Measurements from ENCODE around the gene DYNLT1. TPM values are rescaled to one million over a fixed set of nuclear protein-coding genes. Genes with fewer than 3 reads are reported as not detected.
"Not testable (repeated sequence)": the region's sequence is repeated elsewhere in the genome, so short reads cannot be mapped to it uniquely, and the experiment has no call there.

Gene DYNLT1
- polyA plus RNA-seq, 1 donor from 2014 or later, result 320 TPM

GRCh38 chr6:158680015-158680414, 35.5 kb upstream of the DYNLT1 start:
- Histone ChIP-seq H4K20me1 (ENCODE audit: insufficient read depth) (no peaks in the 10 kb centered on the region), H3K27me3 (ENCODE audit: insufficient read depth, low read depth, low read length) (no peaks in the 10 kb centered on the region), H3K27ac (ENCODE audit: low read length) (no peak overlapping the region), H3K4me2 (ENCODE audit: low read length) (no peak overlapping the region), H3K36me3 (ENCODE audit: insufficient read depth, low read length) (no peaks in the 10 kb centered on the region), H2AFZ (ENCODE audit: low read depth, low read length) (no peak overlapping the region), H3F3A (ENCODE audit: insufficient read depth, low read length, poor library complexity, severe bottlenecking) (no peaks in the 10 kb centered on the region), H3K9ac (ENCODE audit: low read length) (no peak overlapping the region), H3K4me3 (ENCODE audit: low read length) (no peak overlapping the region), H3K9me3 (ENCODE audit: low read length) (no peaks in the 10 kb centered on the region), H3K79me2 (replicated peaks; ENCODE audit: insufficient read depth, low read length) (no peaks in the 10 kb centered on the region), H3K9me2 (ENCODE audit: insufficient read depth, low read length) (no peaks in the 10 kb centered on the region)
- TF ChIP-seq RAD21 (conservative IDR thresholded peaks at IDR 0.05), result no peak
- no peak for TF ChIP-seq POLR2AphosphoS5 (IDR thresholded peaks at IDR 0.05)
- TF ChIP-seq, protein P1, sequence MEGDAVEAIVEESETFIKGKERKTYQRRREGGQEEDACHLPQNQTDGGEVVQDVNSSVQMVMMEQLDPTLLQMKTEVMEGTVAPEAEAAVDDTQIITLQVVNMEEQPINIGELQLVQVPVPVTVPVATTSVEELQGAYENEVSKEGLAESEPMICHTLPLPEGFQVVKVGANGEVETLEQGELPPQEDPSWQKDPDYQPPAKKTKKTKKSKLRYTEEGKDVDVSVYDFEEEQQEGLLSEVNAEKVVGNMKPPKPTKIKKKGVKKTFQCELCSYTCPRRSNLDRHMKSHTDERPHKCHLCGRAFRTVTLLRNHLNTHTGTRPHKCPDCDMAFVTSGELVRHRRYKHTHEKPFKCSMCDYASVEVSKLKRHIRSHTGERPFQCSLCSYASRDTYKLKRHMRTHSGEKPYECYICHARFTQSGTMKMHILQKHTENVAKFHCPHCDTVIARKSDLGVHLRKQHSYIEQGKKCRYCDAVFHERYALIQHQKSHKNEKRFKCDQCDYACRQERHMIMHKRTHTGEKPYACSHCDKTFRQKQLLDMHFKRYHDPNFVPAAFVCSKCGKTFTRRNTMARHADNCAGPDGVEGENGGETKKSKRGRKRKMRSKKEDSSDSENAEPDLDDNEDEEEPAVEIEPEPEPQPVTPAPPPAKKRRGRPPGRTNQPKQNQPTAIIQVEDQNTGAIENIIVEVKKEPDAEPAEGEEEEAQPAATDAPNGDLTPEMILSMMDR (IDR thresholded peaks at IDR 0.05; ENCODE audit: poor library complexity, severe bottlenecking), result no peak
- no peak for TF ChIP-seq REST (IDR thresholded peaks at IDR 0.05; ENCODE audit: borderline replicate concordance)
- no peak for TF ChIP-seq SMC3 (conservative IDR thresholded peaks at IDR 0.05; ENCODE audit: poor library complexity)
- TF ChIP-seq EP300 (conservative IDR thresholded peaks at IDR 0.05; ENCODE audit: poor library complexity, severe bottlenecking), result no peak
- no peak for TF ChIP-seq TAF1 (IDR thresholded peaks at IDR 0.05; ENCODE audit: low read depth)
- no peak for TF ChIP-seq MXI1 (conservative IDR thresholded peaks at IDR 0.05; ENCODE audit: poor library complexity, severe bottlenecking)
- no peak for TF ChIP-seq EZH2 (IDR thresholded peaks at IDR 0.05; ENCODE audit: borderline replicate concordance, insufficient read depth, low read length, poor library complexity, severe bottlenecking)

GRCh38 chr6:158677906-158678578, 33.5 kb upstream of the DYNLT1 start:
- H4K20me1 ChIP-seq (ENCODE audit: insufficient read depth), result no peaks in the 10 kb centered on the region
- H3K9me2 ChIP-seq (ENCODE audit: insufficient read depth, low read length), result no peaks in the 10 kb centered on the region
- no peak overlapping the region for H3K27ac ChIP-seq (ENCODE audit: low read length)
- H3K9me3 ChIP-seq (ENCODE audit: low read length), result no peaks in the 10 kb centered on the region
- H3K36me3 ChIP-seq (ENCODE audit: insufficient read depth, low read length), result no peaks in the 10 kb centered on the region
- H3K4me3 ChIP-seq (ENCODE audit: low read length), result no peak overlapping the region
- no peak overlapping the region for H3K4me2 ChIP-seq (ENCODE audit: low read length)
- H3F3A ChIP-seq (ENCODE audit: insufficient read depth, low read length, poor library complexity, severe bottlenecking), result no peaks in the 10 kb centered on the region
- no peak overlapping the region for H2AFZ ChIP-seq (ENCODE audit: low read depth, low read length)
- no peak overlapping the region for H3K9ac ChIP-seq (ENCODE audit: low read length)
- H3K27me3 ChIP-seq (ENCODE audit: insufficient read depth, low read depth, low read length), result no peaks in the 10 kb centered on the region
- no peak for TF ChIP-seq EZH2 (IDR thresholded peaks at IDR 0.05; ENCODE audit: borderline replicate concordance, insufficient read depth, low read length, poor library complexity, severe bottlenecking)
- TF ChIP-seq REST (IDR thresholded peaks at IDR 0.05; ENCODE audit: borderline replicate concordance), result no peak
- no peak for TF ChIP-seq RAD21 (conservative IDR thresholded peaks at IDR 0.05)
- TF ChIP-seq SMC3 (conservative IDR thresholded peaks at IDR 0.05; ENCODE audit: poor library complexity), result no peak
- TF ChIP-seq TAF1 (IDR thresholded peaks at IDR 0.05; ENCODE audit: low read depth), result no peak
- no peak for TF ChIP-seq EP300 (conservative IDR thresholded peaks at IDR 0.05; ENCODE audit: poor library complexity, severe bottlenecking)
- TF ChIP-seq, protein P1 (IDR thresholded peaks at IDR 0.05; ENCODE audit: poor library complexity, severe bottlenecking), result no peak
- TF ChIP-seq POLR2AphosphoS5 (IDR thresholded peaks at IDR 0.05), result no peak
- TF ChIP-seq MXI1 (conservative IDR thresholded peaks at IDR 0.05; ENCODE audit: poor library complexity, severe bottlenecking), result no peak
- no peaks in the 10 kb centered on the region for H3K79me2 ChIP-seq (replicated peaks; ENCODE audit: insufficient read depth, low read length)

- H3K27ac ChIP-seq (ENCODE audit: low read length); H3K27me3 ChIP-seq (ENCODE audit: insufficient read depth, low read depth, low read length); H3K36me3 ChIP-seq (ENCODE audit: insufficient read depth, low read length); H3K9me2 ChIP-seq (ENCODE audit: insufficient read depth, low read length); H3K4me3 ChIP-seq (ENCODE audit: low read length); H3F3A ChIP-seq (ENCODE audit: insufficient read depth, low read length, poor library complexity, severe bottlenecking); H3K4me2 ChIP-seq (ENCODE audit: low read length); H3K79me2 ChIP-seq (replicated peaks; ENCODE audit: insufficient read depth, low read length); H3K9ac ChIP-seq (ENCODE audit: low read length); H3K9me3 ChIP-seq (ENCODE audit: low read length); H2AFZ ChIP-seq (ENCODE audit: low read depth, low read length); H4K20me1 ChIP-seq (ENCODE audit: insufficient read depth): not testable (repeated sequence)
Observed at GRCh38 chr6:158677094-158677493, 32.6 kb upstream of the DYNLT1 start.

Measured in neural cell (in vitro differentiated cells).